GM21381 (cell line): ENCODE data around the gene UCK1.
A peak's percentile ranks its signal among the peaks of the same experiment; 100 is the strongest.
"Not testable (repeated sequence)": the region's sequence is repeated elsewhere in the genome, so short reads cannot be mapped to it uniquely, and the experiment has no call there.

Source experiments
- ATAC-seq: cut with Tn5 transposase; IDR thresholded peaks from one replicate; pipeline ENCODE4 v1.9.1; 2021; ENCODE audit warnings: mild to moderate bottlenecking, moderate library complexity; ENCODE audit not compliant: unreplicated experiment

The UCK1 gene

GRCh38 chr9:131554843-131555351, 23.8 kb upstream of the UCK1 start:
- no peak for ATAC-seq

- ATAC-seq, result no peak
Measured at GRCh38 chr9:131554087-131554842, 23.2 kb upstream of the UCK1 start.

DNA sequence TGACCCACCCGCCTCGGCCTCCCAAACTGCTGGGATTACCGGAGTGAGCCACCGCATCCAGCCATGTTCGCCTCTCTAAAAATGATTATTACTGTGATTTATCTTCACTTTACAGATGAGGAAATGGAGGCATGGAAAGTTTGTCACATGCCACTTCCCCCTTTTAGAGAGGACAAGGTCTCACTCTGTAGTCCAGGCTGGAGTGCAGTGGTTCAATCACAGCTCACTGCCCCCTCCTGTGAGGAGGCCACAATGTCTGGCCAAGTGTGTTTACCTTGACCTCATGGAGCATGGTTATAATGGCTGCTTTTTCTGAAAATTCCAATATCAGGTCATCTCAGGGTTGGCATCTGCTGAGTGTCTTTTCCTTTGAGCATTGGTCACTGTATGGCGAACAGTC, 21.0 kb upstream of the UCK1 start:
- no peak for ATAC-seq

GRCh38 chr9:131550465-131550864, 19.4 kb upstream of the UCK1 start:
- ATAC-seq, result not testable (repeated sequence)

GRCh38 chr9:131549186-131549585, 18.1 kb upstream of the UCK1 start:
- ATAC-seq, result not testable (repeated sequence)

- ATAC-seq, result no peak
Measured at GRCh38 chr9:131546336-131547084, 15.4 kb upstream of the UCK1 start.

GRCh38 chr9:131545786-131546335, 14.8 kb upstream of the UCK1 start:
- no peak for ATAC-seq

DNA sequence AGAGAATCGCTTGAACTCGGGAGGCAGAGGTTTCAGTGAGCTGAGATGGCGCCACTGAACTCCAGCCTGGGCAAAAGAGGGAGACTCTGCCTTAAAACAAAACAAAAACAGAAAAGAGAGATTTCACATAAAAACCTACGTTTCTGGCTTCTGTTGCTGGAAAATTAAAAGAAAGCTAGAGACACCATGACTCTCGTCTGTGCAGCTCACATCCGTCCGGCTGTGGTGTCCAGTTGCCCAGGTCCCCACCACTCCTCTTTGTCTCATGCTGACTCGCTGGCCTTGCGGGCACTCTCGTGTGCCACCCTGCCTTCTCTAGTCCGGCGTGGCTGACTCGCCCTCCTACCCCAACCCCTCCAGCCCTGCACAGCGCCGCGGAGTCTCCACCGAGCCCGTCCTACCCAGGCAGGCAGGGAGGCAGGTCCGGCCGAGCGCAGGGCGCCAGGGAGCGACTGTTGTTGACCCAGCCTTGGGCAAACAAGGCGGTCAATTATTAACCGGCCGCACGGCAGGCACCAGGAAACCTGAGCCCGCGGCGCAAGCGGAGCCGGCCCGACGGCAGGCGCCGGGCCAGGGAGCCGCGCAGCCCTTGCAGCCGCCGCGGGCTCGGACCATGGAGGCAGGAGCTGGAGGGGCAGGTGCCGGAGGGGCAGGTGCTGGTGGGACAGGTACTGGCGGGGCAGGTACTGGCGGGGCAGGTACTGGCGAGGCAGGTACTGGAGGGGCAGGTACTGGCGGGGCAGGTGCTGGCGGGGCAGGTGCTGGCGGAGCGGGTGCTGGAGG, 14.1 kb upstream of the UCK1 start, which contains the start of gene PRRT1B:
PRRT1B (plus strand) TSS at position 521 of the 783 bp plus-strand sequence; CDS start at position 614, 93 bp downstream.
- ATAC-seq, result no peak

DNA sequence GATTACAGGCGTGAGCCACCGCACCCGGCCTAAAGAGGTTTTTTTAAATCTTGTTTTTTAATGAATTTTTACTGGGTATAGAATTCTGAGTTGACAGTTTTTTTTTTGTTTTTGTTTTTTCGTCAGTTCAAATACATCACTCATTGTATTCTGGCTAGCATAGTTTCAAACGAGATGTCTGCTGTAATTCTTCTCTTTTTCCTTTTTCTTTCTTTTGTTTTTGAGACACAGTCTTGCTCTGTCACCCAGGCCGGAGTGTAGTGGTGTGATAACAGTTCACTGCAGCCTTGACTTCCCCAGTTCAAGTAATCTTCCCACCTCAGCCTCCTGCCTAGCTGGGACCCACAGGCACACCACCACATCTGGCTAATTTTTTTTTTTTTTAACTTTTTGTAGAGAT, 12.1 kb upstream of the UCK1 start:
- ATAC-seq, result no peak

GRCh38 chr9:131539223-131539923, 8.3 kb upstream of the UCK1 start:
- no peak for ATAC-seq

- no peak for ATAC-seq
Measured at GRCh38 chr9:131537946-131538345, 6.9 kb upstream of the UCK1 start.

DNA sequence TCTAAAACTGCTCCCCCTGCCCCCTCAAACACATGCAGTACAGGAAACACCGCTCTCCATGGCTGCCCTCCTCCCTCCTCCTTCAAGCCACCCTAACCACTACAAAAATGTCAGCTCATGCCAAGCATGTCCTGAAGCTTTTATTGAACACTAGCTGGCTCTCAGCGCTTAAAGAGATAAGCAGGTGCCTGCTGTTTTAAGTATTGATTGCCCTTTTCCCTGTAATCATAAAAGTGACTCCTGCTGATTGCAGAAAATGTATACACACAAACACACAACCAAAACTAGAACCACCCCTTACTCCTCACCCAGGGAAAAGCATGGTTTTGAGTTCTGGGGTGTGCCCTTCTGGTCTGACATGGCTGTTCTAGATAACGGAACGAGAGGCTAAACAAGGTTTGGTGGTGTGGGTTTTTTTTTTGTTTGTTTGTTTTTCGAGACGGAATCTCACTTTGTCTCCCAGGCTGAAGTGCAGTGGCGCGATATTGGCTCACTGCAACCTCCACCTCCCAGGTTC, 3.7 kb upstream of the UCK1 start:
- ATAC-seq, result no peak

DNA sequence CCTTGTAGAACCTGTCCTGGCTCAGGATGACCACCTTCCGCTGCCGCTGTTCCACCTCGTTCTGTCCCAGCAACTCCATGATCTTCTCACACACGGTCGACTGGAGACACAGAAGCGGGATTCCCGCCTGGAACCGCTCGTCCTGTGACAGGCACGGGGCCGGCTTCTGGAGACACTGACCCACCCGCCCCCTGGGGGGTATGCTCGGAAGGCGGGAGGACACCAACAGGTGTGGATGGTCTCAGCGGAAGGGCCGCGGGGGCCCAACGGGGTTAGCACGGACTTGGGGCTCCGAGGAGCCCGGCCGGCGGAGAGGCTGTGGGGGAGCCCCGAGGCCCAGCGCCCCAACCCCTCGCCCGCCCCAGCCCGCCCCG, 530 bp downstream of the UCK1 start:
- peak; percentile 18 for ATAC-seq

GRCh38 chr9:131529597-131530545, 1.2 kb downstream of the UCK1 start:
- ATAC-seq, result no peak

DNA sequence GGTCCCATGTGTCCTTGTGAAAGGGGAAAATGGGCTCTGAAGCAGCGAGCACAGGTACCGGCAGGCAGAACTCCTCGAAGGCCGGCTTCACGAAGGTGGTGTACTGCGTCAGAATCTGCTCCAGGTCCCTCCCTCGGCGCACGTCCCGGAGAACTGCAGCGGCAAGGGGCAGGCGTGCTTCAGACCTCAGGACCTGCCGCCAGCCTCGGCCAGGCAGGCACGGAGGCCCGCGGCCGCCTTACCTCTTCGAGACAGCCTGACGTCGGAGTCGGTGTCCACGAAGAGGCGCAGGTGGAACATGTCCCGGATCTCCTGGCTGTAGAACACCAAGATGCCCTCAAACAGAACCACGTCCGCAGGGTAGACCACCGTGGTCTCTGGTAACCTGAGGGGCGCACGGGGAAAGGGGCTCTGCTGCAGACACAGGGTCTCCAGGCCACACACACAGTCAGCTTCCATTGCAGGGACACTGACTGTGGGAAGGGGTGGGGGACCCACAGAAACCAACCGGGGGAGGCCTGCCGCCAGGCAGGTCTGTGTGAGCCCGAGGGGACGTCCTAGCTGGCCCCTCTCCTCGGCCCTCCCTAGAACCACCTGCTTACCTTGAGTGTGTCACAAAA, 2.1 kb downstream of the UCK1 start:
- no peak for ATAC-seq

DNA sequence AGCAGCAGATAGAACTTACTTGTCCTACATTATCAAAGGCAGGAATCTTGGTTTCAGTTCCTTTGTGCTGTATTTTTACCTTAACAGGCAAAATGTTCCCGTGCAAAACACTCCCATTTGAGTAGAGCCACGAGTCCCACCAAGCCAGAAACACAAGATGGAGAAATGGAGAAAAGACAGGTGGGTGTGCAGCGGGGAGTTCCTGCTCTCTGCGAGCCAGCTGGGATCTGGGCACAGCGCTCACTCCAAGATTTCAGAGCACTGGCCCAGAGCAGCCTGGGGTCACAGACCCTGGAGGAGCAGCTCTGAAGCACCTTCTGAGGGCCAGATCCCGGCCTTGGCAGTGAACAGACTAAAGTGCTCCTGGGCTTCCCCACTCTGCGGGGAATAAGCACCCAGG, 2.9 kb downstream of the UCK1 start:
- no peak for ATAC-seq

GRCh38 chr9:131525643-131526565, 5.2 kb downstream of the UCK1 start:
- no peak for ATAC-seq
